Neutrophil (primary cell): ENCODE measurements around the gene METRN.
"Not testable (repeated sequence)": the region's sequence is repeated elsewhere in the genome, so short reads cannot be mapped to it uniquely, and the experiment has no call there.

Experiments
- H3K27ac ChIP-seq: fragments of 200-600 bp; sonication (generic); 2 replicates; pipeline ENCODE4 v1.5.1; 2016; ENCODE audit warnings: mild to moderate bottlenecking, moderate library complexity
- H3K27me3 ChIP-seq: fragments of 200-600 bp; sonication (generic); 2 replicates; pipeline ENCODE4 v1.6.0; 2016; ENCODE audit warnings: mild to moderate bottlenecking
- H3K36me3 ChIP-seq: fragments of 200-600 bp; sonication (generic); 2 replicates; pipeline ENCODE4 v1.5.1; 2017
- H3K4me1 ChIP-seq, 2 experiments: fragments of 200-600 bp in 1 of 2; sonication (generic) in 1 of 2; 1 replicate in 1 of 2; 2 replicates in 1 of 2; pipeline versions ENCODE4 v1.5.1 to v1.6.1; 2013 to 2016; ENCODE audit warnings: low read depth in 1 of 2, low read length in 1 of 2, mild to moderate bottlenecking in 1 of 2, moderate library complexity in 1 of 2; ENCODE audit not compliant: control insufficient read depth in 1 of 2, insufficient read depth in 1 of 2
- H3K4me3 ChIP-seq, 2 experiments: fragments of 200-600 bp in 1 of 2; sonication (generic) in 1 of 2; 1 replicate in 1 of 2; 2 replicates in 1 of 2; pipeline ENCODE4 v1.5.1; 2013 to 2016; ENCODE audit warnings: low read depth in 1 of 2, low read length in 1 of 2, mild to moderate bottlenecking in 1 of 2, moderate library complexity in 1 of 2
- H3K9me3 ChIP-seq: fragments of 200-600 bp; sonication (generic); 2 replicates; pipeline ENCODE4 v1.5.1; 2016
- TF ChIP-seq, protein P1 (sequence below): fragments of 200-600 bp; sonication (generic); IDR thresholded peaks from 2 replicates; pipeline ENCODE4 v1.5.1; 2016; ENCODE audit warnings: antibody characterized with exemption

METRN gene

DNA sequence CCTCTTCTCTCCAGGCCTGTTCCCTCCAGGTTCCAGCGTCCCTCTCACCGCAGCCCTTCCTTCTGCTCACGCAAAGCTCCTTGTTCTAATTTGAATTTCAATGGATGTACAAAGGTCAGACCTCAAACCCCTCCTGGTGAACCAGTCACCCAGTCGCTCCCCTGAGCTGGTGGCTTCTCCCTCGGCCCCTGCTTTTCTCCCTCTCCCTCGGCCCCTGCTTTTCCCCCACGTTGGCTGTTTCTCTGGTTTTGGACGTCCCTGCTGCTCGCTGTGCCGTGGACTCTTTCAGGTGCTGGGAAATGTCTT is 37.0 kb downstream of the METRN start:
- Histone ChIP-seq H3K36me3 (no peaks in the 10 kb centered on the region), H3K4me1 (peaks cover 4 to 12% of the 10 kb centered on the region in 2 experiments), H3K9me3 (no peaks in the 10 kb centered on the region), H3K4me3 (no peak overlapping the region), H3K27ac (no peak overlapping the region), H3K27me3 (peaks cover 3% of the 10 kb centered on the region)
- TF ChIP-seq, protein P1, sequence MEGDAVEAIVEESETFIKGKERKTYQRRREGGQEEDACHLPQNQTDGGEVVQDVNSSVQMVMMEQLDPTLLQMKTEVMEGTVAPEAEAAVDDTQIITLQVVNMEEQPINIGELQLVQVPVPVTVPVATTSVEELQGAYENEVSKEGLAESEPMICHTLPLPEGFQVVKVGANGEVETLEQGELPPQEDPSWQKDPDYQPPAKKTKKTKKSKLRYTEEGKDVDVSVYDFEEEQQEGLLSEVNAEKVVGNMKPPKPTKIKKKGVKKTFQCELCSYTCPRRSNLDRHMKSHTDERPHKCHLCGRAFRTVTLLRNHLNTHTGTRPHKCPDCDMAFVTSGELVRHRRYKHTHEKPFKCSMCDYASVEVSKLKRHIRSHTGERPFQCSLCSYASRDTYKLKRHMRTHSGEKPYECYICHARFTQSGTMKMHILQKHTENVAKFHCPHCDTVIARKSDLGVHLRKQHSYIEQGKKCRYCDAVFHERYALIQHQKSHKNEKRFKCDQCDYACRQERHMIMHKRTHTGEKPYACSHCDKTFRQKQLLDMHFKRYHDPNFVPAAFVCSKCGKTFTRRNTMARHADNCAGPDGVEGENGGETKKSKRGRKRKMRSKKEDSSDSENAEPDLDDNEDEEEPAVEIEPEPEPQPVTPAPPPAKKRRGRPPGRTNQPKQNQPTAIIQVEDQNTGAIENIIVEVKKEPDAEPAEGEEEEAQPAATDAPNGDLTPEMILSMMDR = no peak

DNA sequence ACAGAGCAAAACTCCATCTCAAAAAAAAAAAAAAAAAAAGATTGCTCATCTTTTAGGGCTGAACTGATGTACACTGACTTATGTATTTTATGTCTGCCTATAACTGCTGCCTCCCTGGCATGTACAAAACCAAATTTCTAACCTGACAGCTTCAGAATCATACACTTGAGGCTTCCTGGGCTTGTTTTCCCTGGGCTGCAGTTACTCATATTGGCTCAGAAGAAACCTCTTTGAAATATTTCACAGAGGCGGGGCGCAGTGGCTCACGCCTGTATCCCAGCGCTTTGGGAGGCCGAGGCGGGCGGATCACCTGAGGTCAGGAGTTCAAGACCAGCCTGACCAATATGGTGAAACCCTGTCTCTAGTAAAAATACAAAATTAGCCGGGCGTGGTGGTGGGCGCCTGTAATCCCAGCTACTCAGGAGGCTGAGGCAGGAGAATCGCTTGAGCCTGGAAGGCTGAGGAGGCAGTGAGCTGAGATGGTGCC is 39.2 kb downstream of the METRN start:
- H3K36me3 ChIP-seq = not testable (repeated sequence)

DNA sequence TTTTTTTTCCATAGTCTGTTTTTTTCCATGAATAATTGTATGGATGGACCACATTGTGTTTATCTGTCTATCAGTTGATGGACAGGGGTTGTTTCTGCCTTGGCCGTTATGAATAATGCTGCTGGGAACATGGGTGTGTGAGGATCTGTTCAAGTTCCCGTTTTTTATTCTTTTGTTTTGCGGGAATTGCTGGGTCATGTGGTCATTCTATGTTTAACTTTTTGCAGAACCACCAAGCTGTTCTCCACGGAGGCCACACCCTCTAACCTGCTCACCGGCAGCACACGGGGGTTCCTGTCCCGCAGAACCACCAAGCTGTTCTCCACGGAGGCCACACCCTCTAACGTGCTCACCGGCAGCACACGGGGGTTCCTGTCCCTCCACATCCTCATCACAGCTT is 39.7 kb downstream of the METRN start:
- H3K27me3 ChIP-seq = peaks cover 3% of the 10 kb centered on the region
- no peaks in the 10 kb centered on the region for H3K9me3 ChIP-seq
- H3K27ac ChIP-seq = no peak overlapping the region
- no peak overlapping the region for H3K4me3 ChIP-seq
- TF ChIP-seq, protein P1 = no peak
- H3K4me1 ChIP-seq = peaks cover 4 to 16% of the 10 kb centered on the region in 2 experiments
- no peaks in the 10 kb centered on the region for H3K36me3 ChIP-seq

More for the DNA sequence above, 39.2 kb downstream of the METRN start:
- H3K27ac ChIP-seq, H3K27me3 ChIP-seq, H3K9me3 ChIP-seq, H3K4me3 ChIP-seq: not testable (repeated sequence)
- peaks cover 4 to 16% of the 10 kb centered on the region in 2 experiments for H3K4me1 ChIP-seq

DNA sequence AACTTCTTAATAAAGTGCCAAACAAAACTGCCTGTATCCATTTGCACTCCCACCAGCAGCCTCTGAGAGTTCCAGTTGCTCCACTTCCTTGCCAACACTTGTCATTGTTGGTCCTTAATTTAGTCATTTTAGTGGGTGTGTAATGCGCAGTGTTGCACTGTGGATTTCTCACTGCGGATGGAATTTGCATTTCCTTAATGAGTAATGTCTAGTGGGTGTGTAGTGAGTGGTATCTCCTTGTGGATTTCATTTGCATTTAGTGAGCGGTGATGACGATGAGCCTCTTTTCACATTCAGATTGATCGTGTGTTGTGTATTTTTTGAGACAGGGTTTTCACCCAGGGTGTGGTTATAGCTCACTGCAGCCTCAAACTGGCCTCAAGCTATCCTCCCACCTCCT is 41.5 kb downstream of the METRN start:
- TF ChIP-seq, protein P1 = no peak
- Histone ChIP-seq H3K9me3 (no peaks in the 10 kb centered on the region), H3K4me3 (no peak overlapping the region), H3K27me3 (peaks cover 3% of the 10 kb centered on the region), H3K36me3 (no peaks in the 10 kb centered on the region), H3K4me1 (peaks cover 4 to 16% of the 10 kb centered on the region in 2 experiments), H3K27ac (no peak overlapping the region)

DNA sequence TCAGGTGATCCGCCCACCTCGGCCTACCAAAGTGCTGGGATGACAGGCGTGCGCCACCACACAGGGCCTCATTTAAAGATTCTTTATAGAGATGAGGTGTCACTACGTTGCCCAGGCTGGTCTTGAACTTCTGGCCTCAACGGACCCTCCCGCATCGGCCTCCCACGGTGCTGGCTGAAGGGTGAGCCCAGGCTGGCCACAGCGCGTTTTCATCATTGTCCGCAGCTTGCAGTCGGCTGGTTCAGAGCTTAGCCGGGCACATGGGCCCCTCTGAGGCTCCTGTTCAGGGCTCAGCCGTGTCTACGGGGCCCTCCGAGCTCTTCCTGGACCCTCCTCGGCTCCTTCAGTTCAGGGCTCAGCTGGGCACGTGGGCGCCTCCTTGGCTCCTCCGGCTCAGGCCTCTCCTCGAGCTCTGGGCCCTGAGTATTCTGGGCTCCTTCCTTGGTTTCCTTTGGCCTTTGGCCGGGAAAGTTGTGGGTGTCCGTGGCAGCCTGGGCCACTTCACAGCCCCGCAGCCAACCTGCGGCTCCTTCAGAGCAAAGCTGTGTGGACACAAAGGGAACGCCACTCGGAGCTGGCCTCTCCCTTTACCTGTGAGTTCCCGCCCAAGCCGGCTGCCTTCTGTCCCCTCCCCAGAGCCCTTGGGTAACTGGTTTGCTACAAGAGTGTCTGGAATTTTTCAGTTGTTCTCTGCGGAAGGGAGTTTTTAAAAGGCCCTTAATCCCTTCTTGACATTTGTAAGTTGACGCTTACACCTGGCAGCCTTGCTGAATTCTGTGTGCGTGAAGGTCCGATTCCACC is 44.4 kb downstream of the METRN start:
- Histone ChIP-seq H3K27ac (no peak overlapping the region), H3K9me3 (no peaks in the 10 kb centered on the region), H3K27me3 (peaks cover 3% of the 10 kb centered on the region), H3K4me3 (no peak overlapping the region), H3K4me1 (peaks cover 4 to 14% of the 10 kb centered on the region in 2 experiments), H3K36me3 (no peaks in the 10 kb centered on the region)
- TF ChIP-seq, protein P1 = no peak

DNA sequence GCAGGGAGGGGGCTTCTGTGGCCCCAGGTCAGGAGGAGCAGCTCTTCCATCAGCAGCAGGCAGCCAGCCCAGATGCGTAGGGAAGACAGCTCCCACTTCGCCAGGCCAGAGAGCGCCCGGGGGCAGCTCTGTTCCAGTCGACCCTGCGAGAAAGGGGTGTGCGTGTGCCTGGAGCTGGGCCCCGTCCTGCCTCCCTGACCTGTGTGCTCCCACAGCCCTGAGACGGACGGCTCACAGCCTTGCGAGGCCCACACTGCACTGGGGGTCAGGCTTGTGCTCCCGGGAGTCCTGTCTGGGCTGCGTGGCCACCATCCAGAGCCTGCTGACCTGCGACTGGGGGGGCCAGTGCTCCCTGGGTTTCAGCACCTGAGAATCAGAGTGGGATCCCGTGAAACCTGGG is 45.1 kb downstream of the METRN start:
- TF ChIP-seq, protein P1 = no peak
- Histone ChIP-seq H3K9me3 (no peaks in the 10 kb centered on the region), H3K27ac (no peak overlapping the region), H3K4me1 (peaks cover 0 to 6% of the 10 kb centered on the region in 2 experiments), H3K4me3 (no peak overlapping the region), H3K36me3 (no peaks in the 10 kb centered on the region), H3K27me3 (peaks cover 3% of the 10 kb centered on the region)
